Hippocampal formation (tissue), 2 donors: ENCODE data around the gene GSG1.

ENCODE experiments used
- DNase-seq, 2 donors: peaks; one replicate each; lab custom pipeline; 2025; lab: John Stamatoyannopoulos, UW

The GSG1 gene

DNA sequence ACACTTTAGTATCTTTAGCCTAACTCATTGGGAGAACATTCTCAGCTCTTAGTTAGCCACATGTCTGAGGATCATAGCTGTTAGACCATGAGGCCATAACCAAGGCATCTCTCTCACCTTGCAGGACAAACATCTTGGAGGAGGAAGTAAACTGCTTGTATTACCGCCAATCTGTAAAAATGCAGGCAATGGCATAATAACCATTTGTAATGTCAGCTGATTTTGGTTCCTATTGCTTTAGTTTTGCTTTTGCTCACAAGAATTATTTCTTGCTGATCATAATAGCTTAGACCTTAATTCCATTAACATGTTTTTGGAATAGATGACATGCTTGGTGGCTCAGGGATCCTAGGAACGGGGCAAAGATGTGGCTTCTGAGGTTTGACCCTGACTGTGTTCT lies 16.4 kb upstream of the GSG1 start:
- no peak for DNase-seq

DNA sequence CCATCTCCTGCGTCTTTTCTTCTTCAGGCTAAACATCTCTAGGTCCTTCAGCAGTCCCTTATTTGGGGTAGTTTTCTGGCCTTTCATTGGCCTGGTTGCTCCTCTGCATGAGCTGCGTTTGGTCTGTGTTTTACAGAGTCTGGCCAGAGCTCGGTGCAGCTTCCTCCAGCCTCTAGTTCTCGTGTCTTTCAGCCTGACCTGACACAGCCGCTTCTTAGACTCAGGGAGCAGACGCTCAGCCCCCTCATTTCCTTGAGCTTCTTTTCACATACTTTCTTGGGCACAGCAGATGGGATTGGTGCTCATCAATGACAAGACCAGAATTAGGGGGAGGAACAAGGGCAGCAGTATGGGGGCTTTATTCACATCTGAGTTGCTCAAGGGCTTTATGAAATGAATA lies 13.6 kb upstream of the GSG1 start:
- no peak for DNase-seq

DNA sequence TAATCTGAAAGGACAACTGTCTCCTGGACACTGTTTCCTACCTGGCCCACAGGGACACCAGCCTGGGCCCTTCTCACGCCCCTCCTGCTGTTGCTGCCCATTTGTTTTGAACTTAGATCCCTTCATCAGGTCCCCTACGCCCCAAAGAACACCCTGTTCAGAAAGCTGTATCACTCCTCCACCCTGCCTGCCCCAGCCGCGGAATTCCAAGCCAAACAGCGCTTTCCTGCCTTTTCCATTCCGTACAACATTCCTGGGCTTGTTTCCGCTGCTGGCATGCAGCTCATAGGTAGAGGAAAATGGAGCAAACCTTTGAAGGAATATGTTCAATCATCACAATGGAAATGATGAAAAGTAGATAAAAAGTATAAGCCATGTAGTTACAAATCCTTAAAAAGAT lies 12.8 kb upstream of the GSG1 start:
- DNase-seq, result no peak

DNA sequence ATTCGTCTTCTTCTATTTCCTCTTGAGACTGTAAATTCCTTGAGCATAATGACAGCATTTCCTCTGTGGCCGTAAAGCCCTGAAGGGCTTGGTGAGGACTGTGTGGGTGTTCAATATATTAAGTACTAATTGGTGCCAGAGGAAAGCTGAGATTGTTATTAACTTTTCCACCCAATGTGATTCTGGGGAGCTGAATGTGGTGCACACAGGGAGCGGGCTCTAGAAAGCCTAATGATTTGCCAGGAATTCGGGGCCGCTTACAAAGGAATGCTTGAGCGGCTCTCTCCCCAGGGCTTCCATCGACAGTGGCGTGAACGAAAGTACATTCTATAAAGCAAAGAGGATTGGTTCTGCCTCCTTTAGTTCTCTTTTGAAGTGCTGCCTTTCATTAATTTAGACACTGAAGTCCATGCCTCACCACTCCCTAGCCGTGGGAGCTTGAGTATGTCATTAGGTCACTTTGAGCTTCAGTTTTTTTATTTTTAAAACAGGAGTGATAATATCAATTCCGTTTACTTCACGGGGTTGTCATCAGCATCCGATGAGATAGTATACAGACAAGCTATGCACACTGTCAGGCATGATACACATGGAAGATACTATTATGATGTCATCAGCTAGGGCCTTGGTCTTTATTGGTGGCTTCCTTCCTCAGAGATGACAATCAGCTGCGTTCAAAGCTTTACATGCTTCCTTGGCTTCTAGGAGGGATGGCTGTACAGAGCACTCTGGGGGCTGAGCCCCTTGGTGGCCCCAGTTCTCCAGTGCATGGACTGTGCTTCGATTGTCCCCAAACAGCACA lies 11.0 kb upstream of the GSG1 start:
- DNase-seq, result no peak

DNA sequence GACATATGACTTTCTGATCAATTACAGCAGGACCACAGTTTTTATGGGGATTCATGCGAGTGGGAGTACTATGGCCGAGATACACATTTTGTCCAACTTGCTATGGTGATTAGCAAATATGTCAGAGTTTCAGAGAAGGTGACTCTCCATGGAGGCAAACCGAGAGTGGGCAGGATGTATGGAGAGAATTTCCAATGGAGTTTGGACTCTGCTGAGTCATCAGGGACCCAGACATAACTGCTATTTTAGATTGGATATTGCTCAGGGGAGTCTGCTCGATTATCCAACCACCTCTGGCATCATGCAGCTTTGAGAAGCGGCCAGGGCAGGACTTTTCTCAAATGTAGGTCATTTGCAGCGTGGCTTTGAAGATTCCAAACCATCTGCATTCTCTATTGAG lies 9.5 kb upstream of the GSG1 start:
- no peak for DNase-seq

DNA sequence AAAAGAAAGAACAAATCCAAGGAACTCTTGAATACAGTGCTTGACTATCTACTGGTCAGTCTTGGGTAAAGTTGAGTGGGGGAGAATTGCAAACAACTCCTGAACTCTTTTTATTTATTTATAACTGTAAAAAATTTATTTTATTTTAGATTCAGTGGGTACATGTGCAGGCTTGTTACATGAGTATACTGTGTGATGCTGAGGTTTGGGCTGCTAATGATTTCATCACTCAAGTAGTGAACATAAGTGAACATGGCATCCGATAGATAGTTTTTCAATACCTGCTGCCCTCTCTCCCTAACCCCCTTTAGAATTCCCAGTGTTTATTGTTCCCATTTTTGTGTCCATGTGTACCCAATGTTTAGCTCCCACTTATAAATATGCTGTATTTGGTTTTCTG lies 3.2 kb upstream of the GSG1 start:
- DNase-seq, result no peak

DNA sequence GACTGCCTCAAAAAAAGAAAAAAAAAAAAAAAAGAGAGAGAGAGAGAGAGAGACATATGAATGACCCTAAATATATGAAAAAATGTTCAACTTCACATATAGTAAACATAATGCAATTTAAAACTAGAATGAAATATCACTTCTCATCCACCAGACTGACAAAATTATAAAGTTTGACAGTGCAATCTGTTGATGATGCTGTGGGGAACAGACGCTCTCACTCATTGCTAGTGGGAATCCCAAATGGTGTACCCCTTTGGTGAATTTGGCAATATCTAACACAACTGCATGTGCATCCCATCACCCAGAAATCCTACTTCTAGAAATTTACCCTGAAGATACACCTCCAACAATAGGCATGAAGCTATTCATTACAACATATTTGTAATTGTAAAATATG lies 2.3 kb upstream of the GSG1 start:
- DNase-seq, result no peak

DNA sequence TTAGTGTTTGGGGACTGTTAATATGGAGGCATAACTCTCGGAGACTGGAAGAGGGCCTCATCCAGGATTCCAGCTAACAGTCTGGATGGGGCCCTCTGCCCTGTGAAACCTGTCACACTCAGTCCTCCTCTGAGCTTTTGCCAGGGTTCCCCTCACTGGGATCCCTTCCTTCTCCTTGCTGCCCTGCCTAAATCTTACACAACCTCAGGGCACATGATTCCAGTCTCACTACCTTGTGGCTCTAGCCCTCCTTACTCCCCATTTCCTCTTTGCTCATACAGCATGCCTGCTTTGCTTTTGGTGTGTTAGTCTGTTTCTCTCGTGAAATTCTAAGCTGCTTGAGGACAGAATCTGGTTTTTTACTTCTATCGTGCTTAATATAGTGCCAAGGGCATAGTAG lies 942 bp upstream of the GSG1 start:
- DNase-seq, result no peak

DNA sequence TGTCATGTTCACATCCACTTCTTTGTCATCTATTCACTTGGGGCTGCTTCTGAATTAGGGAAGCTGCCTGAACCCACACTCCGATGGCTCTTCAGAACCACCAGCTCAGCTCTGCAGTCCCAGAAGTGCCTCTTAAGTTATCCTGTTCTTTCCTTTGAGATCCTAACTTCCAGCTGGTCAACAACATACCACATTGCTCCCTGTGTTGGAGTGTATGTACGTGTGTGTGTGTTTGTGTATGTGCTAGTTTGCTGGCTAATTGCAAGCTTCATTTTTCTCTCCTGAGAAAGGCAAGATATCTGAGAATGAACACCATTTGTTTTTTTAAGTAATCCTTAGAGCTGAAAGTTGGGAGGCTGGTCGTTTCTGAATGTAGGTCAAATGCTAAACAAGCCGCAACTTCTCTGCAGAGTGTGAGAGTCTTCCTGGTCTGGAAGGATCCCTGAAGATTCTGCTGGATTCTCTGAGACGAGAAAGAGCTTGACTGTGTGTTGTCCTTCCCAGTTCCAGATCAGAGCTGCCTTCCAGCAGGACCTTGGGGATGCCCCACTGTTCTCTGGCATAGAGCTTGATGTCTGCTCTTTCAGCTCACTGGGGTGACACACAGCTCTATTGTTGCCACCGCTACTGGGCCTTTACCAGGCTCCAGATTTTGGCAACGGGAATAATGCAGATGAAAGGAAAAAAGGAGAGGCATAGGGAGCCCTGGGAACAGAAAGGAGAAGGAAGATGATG lies 839 bp downstream of the GSG1 start:
- peak; percentile 67 to 75 for DNase-seq

DNA sequence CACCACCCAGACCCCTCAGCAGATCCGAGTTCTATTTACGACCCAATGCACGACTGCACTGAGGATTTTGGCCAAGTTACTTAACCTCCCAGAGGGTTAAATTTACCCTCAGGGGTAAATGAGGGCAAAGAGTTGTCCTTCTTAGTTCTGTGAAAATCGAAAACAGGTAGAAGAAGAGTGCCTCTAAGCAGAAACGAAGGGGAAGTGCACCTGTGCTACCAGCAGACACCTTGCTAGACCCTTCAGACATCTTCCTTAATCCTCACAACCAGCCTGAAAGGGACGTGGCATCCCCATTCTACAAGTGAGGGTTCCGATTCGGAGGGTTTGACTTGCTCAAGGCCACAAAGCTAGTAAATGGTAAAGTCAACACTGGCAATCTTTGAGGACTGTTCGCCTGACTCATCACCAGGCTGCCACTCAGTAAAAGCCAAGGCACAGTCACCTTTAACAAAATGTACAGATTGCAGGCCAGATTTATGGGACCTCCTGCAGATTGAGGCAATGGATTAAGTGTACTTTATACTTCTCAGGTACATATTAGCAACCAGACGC lies 1.6 kb downstream of the GSG1 start:
- DNase-seq, result no peak

DNA sequence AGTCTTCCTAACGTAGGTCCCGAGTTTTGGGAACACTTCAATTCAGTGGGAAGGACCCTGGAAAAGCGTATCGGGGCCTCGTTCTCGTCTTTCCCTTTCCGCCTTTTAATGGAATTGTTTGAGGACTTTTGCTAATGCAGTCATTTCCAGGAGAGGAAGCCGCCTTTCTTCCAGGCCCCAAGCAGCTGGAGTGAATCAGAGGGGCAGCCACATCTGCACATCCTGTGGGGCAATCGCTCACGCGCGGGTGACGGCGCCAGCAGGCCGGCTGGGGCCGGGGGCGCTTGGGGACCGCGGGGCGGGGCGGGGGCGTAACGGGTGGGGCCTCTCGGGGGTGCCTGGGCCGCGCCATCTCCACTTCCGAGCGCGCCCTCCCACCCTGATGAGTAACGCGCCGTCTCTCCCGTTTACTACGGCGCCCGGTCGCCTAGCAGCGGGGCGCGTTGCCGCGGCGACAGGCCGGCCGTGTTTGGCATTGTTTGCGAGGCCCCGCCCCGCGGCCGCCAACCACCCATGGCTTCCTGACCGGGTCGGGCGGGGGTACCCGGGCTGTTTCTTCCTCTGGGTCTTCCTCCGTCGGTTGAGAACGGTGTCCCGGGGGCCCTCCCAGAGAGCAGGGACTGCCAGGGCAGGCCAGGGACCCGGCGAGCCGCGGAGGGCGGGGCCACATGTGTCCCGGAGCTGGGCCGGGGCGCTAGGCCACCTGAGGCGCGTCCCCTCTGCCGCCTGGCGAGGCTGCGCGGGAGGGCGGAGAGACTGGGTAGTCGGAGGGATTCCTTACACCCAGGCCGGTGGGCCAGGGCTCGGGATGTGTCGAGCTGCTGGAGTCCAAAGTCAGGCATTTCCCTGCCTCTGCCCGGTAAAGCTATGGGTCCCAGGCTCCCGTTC lies 2.3 kb downstream of the GSG1 start:
- peak; percentile 61 to 72 for DNase-seq

DNA sequence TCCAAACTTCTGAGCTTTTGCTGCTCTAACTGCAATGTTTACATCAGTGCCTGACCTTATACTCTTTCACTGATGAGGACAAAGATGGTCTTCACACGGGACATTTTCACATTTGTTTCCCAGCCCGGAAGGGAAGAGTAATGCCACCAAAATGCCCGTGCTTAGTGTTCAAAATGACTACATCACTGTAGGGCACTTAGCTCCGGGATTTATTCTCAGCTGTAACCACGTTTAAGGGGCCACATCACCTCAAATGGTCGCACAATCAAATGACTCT lies 2.9 kb downstream of the GSG1 start:
- DNase-seq, result no peak

DNA sequence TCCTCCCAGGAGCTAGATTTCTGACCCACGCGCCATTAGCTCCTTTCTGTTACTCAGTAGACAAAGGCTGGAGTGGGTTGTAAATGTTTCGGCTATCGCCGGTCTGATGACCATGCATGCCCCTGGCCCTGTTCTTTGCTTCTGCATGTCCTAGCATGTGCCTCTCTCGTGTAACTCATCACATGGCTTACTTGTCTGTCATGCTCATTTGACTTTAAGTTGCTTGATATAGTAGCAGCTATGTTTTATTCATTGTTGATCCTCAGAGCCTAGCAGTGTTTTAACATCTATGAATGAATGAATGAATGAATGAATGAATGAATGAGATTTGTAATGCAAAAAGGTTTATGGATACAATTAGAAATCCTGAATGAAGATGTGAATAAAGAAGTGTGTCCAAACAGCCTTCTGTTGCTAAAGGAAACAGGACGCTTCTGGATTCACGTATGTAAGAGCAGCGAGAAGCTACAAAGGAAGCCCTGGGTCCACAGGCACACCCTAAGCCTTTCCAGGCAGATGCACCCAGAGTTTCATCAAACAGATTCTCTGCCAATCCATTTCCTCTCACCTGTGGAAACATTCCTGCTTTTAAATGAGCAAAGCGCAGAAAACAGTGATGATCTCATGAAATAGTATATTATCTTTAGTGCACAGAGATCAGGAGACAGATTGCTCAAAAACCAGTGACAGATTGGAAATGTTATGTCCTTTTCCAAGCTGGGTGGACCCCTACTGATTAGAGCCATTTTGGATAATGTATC lies 3.4 kb downstream of the GSG1 start:
- no peak for DNase-seq

DNA sequence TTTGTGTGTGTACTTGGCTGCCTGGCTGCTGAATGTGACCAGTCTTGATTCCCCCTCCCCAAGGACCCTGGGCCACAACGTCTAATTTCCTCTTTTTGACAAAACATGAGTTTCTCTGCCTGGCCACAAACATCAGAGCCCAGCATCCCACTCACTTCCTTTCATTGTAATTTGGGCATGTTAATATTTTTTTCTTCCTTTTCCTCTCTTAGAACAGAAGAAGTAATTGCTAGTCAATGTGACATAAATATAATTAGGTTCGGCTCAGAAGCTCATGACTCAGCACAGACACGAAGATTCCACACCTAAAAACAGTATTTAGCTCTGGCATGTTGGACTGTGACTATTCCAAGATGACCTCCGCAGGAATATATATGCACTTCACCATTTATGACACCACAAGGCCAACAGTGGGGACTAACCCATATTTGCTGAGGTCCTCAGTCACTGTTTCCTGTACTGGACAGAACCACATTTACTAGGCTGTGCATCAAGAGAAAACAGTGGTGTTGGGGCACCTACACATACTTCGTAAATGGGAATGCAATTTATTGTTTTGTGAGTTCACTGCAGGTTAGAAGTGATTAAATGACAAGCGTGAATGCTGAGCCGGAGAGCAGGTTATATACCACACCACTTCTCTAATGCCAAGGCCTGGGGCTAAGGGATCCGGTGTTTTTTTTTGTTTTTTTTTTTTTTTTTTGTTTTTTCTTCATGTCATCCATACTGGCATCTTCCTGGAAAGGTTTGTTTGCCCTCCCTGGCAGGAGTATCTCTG lies 4.2 kb downstream of the GSG1 start:
- no peak for DNase-seq

DNA sequence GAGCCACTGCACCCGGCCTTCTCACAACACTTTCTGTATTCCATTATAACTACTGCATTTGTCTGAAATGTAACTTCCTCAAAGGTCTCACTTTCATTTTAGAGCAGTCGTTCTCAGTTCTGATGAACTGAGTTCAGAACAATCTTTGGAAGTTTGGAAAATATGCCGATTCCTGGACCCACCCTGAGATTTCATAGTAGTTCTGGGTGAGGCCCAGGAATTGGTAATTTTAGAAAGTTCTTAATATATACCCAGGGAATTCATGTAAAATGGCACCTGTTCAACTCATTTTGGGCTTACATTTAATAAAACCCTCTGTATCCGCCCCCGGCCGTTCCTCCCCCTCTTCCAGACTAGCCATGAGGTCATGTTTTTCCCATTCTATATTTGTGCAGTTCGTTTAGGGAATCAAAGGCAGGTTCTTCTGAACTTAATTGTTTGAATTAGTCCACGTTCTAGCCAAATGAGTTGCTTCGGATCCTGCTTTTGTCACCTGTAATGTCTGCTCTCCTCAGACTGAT lies 5.9 kb downstream of the GSG1 start:
- DNase-seq, result no peak

DNA sequence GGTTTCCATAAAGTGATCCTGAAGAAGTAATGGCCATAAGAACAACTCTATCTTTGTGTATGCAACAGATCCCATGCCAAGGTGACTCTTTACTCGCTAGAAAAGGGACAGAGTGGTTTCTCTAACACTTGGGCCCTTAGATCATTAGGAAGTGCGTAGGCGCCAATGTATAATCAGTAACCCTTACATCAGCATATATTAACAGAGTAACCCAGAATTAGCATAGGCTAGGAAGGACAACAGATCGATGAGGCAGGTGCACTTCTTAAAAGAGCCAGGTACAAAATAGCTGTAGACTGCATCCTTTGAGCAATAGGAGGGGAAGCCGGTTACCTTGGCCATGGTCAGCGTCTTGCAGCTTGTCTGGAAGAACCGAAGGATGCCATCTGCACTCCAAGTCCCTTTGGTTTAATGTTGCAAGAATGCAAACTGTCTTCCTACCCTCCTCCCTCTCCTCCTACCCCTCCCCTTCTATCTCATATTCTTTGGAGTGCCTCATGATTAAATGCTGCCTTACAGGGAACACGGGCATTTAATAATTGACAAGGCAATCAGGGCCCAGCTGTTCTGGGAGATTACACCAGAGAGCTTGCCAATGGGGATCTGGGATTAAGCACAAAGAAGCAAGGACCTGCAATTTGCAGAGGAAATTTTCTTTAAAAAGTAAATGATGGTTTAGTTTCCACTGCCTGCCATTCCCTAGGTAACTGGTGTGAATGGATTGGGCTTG lies 8.0 kb downstream of the GSG1 start:
- DNase-seq, result no peak

DNA sequence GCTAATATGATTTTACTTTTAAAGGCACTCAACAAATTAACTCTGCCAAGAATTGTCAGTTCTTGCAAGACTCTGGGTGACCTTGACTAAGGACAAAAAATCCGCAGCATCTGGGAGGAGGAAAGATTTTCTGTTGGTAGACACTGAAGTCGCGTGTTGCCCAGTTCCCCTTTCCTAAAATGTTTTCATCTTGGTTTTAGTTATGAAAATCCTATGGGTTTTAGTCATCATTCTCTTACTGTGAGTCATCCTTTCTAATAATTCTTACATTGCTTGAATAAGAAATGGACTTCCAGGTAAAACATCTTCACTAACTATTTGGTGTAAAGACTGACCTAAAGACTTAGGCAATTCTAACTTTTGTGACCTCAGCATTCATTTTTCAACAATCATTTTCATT lies 9.1 kb downstream of the GSG1 start:
- no peak for DNase-seq

DNA sequence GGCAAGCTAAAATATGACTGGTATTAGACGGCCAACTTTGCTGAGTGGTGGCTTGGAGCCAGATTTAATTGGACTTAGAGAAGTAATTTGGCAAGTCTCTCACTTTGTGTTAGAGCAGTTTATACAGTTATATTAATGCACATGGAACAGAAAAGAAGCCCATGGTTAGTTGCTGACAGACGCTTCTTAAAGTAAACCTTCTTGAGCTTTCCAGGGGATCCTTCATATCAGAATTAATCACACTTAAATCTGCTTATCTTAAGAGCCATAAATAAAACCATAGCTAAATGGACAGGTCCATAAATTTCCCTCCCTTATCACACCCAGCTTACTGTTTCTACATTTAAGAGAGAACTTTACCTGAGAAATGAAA lies 9.6 kb downstream of the GSG1 start:
- DNase-seq, result no peak

DNA sequence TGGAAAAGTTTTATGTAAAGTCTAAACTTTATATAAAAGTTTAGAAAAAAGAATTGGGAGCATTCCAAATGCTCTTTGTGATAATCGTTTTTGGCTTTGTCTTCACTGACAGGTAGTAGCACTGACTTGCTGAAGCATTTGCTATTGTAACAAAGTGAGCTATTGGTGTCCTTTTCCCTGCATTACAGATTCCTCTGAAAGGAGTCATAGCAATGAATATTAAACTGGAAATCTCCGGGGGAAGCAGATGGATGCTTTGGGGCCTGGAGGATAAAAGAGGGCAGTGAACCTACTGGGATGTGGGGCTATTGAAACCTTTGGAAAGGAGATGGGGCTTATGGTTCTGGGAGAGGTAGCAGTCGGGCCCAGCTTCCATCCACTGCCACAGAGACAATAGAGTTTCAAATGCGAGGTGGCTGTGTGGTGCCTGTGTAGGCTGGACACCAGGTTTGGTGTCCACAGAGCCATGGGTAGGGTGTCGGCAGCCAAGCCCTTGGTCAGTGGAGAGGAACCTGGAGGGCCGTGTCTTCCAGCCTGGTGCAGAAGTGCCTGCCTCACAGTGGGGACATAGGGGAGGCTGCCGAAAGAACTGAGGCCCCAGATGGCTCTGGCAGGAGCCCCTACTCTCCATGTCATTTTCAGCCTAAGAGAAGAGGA lies 10.1 kb downstream of the GSG1 start:
- DNase-seq, result no peak

DNA sequence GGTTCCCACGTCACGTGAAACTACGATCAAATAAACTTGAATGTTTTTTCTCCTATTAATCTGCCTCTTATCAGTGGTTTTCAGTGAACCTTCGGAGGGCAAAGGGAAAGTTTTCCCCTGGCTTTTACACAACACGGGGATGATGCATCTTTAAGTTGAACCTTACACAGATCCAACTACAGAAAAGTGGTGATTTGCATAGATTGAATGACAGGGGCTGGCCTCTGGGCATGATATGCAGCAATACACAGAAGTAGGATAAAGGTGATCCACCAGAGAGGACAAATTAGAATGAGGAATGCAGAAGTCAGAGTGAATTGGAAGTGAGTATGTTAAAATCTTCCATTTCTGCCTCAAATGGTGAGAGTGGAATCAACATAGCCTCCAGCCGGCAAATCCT lies 11.6 kb downstream of the GSG1 start:
- no peak for DNase-seq
